Stimulated activated CD8-positive, alpha-beta memory T cell treated with anti-CD3 and anti-CD28 coated beads, Interleukin-4, amount 100 ng/mL, for 24 hours (primary cell): ENCODE data around the gene PHOSPHO1.

Source experiments
- DNase-seq: peaks from one replicate; pipeline ENCODE4 v3.0.0-alpha.2; 2020; ENCODE audit warnings: low read depth

PHOSPHO1 gene

DNA sequence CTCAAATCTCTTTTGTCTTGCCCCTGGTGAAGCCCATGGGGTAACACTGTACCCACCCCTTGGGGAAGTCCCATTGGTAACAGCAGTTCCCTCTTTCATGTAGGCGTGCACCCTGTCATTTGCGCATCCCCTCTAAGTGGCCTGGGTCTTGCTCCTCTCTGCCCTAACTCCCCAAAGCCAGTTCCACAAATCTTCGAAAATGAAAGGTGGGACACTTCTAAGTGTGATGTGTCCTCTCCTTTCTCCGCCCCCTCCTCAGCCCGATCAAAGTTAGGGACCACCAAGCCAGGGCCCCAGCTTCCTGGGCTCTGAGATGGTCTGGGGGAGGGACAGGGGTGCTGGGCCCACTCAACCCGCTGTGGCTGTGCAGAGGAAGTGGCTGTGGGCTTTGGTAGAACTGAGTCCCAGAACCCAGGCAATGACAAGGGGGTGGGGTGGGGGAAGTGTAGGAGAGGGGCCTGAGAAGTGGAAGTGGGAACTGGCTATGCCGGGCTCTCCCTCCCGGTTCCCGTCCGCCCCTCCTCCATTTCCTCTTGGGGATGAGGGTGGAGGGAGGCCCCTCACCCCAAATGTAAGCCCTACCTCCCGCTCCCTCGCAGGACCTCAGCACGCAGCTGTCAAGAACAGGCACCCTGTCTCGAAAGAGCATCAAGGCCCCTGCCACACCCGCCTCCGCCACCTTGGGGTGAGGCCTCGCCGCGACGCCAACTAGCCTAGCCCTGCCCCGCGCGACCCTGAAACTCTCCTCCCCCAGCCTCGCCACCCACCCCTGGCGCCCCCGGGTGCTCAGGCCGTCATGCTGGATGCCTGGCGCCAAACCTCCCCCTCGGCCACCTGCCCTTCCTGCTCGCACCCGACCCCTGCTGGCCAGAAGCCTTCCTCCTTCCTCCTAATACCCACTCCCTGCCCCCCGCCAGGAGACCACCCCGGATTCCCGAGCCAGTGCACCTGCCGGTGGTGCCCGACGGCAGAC lies 11.4 kb downstream of the PHOSPHO1 start:
- peak; percentile 42 for DNase-seq

DNA sequence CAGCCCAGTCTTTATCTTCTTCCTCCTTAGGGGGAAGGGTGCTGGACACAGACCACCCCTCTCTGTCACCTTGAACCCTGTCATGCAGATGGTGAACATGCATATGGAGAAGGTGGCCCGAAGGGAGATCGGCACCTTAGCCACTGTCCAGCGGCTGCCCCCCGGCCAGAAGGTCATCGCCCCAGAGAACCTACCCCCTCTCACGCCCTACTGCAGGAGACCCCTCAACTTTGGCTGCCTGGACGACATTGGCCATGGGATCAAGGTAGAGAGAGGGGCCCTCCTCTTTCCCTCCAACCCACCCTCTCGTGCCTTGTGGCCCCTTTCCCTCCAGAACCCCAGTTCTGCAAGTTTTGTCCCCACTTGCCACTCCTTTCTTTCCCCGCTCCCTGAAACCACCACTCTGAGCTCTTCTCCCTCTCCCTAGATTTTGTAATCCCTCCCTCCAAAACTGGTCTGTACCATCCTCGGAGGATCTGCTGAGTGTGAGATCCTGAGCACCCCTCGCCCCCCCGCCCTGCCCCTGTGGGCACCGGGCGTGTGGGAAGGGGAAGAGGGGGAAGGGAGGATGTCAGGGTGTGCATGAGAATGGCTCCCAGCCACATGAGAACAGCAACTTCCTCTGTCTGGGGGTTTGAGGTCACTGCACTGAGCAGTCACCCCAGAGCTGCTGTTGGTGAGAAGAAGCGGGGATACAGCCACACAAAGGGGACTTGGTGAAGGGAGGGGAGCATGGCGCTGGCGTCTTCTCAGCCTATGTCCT lies 12.8 kb downstream of the PHOSPHO1 start:
- peak; percentile 58 for DNase-seq

DNA sequence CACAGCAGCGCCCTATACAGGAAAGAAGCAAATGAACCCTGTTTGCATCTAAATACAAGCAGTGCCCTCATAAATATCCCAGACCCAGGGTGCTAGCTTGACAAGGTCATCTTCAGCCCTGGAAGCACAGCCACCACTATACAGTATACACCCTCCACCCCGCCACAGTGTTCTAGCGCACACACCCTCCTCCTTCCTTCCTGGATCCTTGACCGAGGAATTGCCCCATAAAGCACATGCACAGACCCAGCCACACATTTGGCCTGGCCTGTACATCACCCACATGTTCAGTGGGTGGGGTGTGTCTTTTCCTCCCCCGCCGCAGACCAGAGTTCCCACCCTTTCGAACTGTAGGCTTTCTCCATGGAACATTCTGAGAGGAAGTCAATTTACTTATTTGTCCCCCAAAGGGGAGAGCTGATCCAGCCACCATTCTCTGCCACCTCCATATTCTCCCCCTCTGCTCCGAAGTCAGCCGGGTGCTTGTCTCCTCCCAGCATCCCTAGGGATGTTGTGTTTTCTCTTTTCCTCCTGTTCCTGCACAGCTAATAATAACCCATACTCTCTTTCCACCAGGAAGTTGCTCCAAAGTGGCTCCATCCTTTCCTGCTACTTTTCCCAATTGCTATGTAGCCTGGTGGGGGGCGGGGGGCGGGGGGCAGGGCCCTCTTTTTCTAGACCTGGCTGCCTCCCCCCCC lies 13.5 kb downstream of the PHOSPHO1 start:
- no peak for DNase-seq

DNA sequence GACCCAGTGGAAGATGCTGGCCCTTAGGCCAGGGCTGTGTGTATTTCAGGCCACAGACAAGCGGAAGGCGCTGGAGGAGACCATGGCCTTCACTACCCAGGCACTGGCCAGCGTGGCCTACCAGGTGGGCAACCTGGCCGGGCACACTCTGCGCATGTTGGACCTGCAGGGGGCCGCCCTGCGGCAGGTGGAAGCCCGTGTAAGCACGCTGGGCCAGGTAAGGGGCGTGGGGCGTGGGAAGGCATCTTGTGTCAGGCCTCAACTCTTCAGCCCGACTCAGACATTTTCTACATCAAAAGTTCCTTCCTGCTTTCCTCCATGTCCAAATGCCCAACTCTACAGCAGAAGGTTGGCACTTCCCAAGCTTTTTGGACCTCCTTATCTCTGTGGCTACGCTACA lies 14.1 kb downstream of the PHOSPHO1 start:
- no peak for DNase-seq

DNA sequence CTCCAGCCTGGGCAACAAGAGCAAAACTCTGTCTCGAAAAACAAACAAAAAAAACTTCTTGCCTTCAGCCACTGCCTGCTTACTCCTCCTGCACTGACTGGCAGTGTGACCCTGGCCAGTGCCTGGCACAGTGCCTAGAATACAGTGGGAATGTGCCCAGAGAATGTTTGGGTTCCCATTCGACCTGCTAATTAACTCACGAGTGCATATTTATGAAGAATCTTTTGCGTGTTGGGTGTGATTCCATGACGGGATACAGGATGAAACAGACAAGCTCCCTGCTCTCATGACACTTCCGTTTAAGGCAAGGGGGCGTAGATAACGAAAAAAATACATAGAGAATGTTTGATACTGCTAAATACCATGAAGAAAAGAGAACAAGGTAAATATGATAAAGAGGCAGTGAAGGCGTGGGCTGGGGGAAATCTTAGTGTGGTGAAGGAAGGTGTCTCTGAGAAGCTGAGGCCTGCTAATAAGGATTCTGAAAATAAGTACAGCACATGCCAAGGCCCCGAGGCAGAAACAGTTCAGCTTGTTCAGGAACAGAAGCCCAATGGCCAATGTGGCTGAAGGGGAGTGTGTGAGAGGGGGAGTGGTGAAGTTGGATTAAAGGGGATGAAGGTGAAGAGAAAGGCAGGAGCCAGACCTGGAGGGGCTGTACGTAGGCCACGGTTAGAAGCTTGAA lies 15.8 kb downstream of the PHOSPHO1 start:
- no peak for DNase-seq

DNA sequence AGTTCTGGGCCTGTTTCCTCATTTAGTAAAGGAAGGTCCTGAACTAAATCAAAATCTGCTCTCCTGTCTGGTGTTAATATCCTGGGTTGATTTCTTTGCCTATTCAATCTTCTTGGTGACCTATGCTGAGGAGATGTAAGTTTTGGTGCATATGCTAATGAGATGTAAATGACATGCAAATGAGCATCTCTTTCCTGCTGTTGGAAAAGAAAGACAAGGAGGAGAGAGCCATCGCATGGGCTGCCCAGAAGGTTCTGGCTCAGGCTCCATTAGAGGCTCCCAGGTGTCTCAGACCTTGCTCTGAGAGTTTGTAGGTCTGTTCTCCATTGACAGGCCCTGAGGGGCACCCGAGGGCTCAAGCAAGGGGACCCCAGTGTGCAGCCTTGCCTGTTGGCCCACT lies 16.7 kb downstream of the PHOSPHO1 start:
- DNase-seq = no peak

DNA sequence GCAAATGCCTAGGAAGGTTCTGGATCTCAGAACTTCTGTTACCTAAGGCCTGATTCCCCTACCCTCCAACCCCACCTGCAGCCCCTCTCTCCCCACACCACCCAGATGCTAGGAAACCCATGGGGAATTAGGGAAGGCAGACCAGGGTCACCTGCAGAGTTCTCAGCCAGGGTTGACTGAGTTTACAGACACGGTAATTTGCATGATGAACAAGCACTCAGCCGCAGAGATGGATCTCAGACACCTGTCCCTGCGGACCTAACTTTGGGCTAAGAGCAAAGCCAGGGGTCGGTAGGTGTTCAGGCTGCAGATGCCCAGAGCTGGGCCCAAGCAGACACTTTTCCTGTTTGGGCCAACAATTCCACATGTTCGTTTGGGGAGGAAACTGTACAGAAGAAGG lies 17.2 kb downstream of the PHOSPHO1 start:
- no peak for DNase-seq

DNA sequence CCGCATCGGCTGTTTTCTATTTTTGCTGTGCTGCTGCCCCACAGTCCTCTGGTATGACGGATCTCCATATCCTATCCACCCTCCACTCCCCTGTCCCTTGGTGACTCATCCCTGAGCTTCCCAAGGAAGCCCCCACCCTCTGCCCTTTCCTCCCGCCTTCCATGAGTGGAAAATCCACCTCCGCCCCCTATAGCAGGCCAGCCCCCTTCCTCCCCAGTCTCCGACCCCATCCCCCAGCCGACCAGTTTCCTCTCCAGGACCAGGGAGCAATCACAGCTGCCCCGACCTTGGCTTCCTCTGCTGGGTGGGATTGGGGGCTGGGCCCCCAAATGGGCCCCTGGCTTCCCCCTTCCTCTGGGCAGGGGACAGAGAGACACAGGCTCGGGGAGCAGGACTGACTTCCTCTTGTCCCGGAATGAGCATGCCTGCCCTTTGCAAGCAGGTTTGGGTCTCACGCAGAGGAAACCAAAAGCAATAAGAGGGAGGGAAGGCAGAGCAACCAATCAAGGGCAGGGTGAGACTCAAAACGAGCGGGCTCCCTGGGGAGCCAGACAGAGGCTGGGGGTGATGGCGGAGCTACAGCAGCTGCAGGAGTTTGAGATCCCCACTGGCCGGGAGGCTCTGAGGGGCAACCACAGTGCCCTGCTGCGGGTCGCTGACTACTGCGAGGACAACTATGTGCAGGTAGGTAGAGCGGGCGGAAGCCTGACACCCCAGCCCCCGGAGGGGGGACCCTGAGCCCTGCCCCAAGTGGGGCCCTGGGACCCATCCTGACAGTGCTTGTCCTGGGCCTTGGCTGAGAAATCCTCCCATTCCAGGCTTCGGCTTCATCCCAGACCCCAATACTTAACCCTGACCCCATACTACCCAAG lies 20.2 kb downstream of the PHOSPHO1 start, which contains the start of the genes ABI3 and GNGT2:
ABI3 (plus strand) TSS at position 550 of the 872 bp plus-strand sequence; CDS start at position 568, 18 bp downstream.
GNGT2 (minus strand) TSS at position 417 of the 872 bp plus-strand sequence. CDS start 3,152 bp downstream, outside the sequence.
- DNase-seq = peak; percentile 49

DNA sequence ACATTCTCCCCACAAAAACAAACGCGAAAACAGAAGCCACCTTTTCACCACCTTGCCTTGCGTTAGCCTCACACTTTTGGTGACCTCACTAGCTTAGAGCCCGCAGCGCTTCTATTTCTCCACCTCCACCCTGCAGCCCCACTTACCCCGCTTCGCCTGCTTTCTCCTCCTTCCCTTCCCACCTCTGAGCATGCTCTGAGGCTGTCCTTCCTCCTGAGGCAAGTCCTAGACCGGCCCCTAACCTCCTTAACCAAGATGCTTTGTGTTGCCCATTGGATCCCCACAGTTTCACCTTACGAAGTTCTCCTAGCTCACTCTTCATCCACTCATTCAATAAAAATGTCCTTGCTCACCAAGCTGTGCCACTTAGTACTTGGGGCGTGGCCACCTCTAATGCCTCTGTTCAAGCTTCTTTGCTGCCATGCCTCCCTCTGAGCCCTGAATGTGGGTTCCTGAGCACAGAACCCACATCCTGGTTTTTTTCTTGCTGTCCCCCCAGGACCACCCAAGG lies 21.5 kb downstream of the PHOSPHO1 start:
- no peak for DNase-seq

DNA sequence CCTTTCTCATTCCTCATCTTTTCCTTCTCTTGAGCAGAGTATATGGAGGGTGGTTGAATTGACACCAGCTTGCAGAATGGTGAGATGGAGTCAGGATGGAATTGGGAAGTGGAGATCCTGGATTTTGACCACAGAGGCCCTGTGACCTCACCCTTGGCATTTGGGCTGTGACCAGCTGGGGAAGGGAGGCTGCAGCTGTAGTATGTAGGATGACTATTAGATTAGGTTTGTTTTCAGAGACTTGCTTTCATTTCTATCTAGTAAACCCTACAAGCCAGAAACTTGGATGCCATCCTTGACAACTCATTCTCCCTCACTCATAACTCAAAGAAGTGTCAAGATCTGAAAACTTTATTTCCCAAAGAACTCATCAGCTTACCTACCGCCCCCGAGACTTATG lies 26.1 kb downstream of the PHOSPHO1 start:
- no peak for DNase-seq

DNA sequence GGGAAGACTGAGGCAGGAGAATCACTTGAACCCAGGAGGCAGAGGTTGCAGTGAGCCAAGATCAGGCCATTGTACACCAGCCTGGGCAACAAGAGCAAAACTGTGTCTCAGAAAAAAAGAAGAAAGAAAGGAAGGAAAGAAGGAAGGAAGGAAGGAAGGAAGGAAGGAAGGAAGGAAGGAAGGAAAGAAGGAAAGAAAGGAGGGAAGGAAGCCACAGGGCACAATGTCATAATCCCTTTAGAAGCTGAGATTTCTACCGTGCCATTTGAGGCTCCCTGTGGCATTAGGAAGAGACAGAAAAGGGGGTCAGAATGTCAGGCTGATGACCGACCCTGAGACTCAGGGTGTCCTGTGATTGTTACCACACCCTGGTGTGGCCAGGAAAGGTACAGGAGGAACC lies 26.8 kb downstream of the PHOSPHO1 start:
- no peak for DNase-seq

DNA sequence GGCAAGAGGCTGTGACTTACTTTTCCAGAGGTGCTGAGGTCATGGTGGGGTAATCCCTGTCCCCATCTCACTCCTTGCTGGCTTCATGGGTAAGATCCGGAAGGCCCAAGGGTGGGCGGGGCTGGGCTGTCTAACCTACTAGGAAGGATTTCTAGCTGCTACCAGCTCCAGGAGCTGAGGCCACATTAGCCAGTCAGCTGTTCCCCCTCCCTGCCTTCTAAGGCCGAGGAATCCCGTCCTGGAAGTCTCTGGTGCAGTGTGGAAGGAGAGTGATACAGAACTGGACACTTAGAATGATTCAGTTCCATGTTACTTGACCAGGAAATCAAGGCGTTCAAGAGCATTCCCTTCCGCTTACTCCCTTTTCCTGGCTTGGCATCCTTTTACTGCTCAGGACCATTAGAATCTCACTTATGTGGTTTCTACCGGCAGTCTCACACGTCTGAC lies 29.1 kb downstream of the PHOSPHO1 start:
- no peak for DNase-seq

DNA sequence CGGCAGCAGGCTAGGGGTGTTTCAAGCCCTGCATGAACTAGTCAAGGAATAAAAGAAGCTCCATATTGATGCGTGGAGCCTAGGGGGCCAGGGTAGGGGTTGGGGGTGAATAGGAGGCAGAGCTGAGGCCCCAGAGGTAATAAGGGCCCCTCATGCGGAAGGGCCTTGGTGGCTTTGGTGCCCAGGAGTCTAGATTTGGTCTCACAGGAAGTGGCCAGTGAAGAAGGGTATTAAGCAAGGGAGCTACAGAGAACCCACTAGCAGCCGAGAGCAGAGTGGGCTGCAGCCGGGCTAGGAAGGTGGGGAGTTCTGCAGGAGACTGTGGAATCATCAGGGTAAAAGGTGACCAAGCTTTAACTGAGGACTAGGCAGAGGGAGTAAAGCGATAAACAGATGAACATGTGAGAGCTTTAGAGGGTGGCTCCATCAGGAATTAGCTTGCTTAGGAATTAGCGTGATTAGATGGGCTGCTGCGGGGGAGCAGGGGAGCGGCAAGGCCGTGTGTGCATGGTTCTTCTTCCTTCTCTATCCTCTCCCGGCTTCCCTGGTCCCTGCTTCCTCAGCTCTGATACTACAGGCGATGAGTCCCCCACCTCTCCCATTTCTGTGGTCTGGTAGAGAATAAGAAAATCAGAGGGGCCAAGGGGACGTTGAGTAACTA lies 30.0 kb downstream of the PHOSPHO1 start:
- DNase-seq = no peak

DNA sequence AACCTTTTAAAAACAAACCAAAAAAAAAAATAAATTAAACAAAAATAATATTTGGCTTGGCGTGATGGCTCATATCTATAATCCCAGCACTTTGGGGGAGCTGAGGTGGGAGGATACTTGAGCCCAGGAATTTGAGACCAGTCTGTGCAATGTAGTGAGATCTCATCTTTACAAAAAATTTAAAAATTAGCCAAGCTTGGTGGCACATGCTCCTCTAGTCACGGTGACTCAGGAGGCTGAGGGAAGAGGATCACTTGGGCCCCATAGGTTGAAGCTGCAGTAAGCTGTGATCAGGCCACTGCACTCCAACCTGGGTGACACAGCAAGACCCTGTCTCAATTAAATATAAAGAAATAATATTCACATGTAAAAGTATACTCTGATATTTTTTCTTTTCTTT lies 32.4 kb downstream of the PHOSPHO1 start:
- DNase-seq = no peak

DNA sequence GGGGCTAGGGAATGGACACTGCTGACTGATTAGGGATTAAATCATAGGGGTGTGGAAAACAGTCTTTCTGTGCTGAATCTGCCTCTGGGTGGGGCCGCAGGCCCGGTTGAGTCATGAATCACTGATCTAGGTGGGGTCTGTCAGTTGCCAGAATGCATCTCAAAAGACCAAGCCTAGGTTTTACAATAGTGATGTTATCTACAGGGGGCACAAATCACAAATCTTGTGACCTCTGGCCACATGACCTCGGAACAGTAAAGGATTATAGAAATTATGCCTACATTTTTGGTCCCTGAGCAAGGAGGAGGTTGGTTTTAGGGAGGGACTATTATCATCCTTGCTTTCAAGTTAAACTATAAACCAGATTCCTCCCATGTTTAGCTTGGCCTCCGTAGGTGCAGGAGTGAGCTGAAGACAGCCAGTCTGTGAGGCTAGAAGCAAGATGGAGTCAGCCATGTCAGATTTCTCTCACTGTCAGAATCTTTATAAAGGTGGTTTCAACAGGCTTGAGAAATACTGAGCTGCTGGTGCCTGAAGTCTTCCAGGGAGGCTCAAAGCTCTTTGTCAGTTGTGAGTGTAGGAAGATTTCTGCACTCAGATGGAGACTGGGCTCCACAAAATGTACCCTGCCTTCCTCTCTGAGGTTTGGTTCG lies 33.1 kb downstream of the PHOSPHO1 start:
- no peak for DNase-seq

DNA sequence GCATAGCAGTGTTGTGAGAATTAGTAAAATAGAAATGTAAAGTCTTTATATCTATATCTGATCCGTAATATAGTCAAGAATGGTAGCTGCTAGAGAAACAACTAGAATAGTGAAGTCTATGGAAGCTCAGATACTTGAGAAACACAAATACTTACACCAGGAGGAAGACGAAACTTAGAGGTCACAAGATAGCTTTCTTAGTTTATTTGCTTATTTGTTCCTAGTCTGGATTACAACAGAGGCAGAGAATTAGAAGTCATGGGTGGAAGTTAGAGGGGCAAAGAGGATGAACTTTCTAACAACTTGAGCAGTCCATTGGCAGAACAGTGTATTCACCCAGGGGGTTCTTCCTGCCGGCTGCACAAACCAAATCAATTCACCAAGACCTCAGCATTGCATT lies 34.1 kb downstream of the PHOSPHO1 start:
- DNase-seq = no peak

DNA sequence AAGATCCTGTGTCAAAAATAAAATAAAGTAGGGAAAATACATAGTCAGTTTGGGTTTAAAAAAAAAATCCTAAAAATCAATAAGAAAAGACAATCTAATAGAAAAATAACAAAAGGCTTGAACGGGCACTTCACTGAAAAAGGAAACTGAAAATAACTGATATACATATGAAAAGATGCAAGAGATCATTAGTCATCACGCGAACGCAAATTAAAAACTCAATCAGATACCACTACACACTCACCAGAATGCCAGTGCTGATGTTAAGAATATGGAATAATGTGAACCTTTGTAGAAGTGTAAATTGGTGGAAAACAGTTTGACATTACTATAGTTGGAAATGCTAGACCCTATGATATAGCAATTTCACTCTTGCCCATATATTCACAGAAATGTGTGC lies 34.8 kb downstream of the PHOSPHO1 start:
- DNase-seq = no peak

DNA sequence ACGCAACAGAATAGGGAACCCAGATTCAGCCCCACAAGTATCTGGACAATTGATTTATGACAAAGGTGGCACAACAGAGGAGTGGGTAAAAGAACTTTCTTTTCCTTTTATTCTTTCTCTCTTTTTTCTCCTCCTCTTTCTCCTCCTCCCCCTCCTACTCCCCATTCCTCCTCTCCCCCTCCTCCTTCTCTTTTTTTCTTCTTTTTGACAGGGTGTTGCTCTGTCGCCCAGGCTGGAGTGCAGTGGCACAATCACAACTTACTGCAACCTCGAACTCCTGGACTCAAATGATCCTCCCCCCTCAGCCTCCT lies 36.3 kb downstream of the PHOSPHO1 start:
- DNase-seq = no peak

DNA sequence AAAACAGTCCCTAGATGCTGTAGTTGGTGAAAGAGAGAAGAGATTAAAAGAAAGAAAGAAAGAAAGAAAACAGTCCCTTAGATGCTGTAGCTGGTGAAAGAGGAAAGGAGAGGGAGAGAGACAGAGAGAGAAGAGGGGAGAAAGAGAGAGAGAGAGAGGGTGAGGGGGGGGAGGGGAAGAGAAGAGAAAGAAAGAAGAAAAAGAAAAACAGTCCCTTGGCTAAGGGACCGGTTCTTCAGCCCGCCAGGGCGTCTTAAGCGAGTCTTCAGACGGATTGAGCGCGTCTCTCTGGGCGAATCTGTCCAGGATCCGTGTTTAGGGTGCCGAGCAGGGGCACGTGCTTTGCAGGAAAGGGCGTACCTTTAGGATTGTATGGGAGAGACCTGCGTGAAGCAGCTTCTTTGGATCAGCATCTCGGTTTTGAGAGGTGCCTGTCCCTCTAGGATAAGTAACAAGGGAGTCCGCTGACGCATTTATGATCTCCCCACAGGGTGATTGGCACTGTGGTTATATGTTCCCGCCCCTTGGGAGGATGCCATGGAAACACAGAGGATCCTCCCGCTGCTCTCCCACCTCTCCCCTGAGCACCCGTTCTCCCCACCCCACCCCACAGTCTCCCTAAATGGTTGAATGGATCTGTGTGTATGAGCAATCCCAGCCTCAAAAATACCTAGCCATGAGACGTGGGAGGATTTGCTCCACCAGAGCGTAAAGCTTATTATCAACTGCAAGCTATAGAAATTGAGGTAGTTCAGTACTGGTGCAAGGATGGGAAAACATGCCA lies 36.9 kb downstream of the PHOSPHO1 start:
- no peak for DNase-seq
